ENCODE measurements around the gene TNNC2.

The TNNC2 gene

DNA sequence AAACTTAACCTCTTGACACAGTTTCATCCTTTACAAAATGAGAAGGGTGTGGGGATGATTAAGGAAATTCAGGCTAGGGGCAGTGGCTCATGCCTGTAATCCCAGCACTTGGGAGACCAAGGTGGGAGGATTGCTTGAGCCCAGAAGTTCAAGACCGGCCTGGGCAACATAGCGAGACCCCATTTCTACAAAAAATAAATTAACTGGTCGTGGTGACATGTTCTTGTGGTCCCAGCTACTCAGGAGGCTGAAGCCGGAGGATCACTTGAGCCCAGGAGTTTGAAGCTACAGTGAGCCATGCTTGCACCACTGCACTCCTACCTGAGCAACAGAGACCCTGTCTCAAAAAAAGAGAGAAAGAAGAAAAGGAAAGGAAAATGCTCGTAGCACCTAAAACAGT, 39.3 kb upstream of the TNNC2 start:
- TF ChIP-seq, protein P1, sequence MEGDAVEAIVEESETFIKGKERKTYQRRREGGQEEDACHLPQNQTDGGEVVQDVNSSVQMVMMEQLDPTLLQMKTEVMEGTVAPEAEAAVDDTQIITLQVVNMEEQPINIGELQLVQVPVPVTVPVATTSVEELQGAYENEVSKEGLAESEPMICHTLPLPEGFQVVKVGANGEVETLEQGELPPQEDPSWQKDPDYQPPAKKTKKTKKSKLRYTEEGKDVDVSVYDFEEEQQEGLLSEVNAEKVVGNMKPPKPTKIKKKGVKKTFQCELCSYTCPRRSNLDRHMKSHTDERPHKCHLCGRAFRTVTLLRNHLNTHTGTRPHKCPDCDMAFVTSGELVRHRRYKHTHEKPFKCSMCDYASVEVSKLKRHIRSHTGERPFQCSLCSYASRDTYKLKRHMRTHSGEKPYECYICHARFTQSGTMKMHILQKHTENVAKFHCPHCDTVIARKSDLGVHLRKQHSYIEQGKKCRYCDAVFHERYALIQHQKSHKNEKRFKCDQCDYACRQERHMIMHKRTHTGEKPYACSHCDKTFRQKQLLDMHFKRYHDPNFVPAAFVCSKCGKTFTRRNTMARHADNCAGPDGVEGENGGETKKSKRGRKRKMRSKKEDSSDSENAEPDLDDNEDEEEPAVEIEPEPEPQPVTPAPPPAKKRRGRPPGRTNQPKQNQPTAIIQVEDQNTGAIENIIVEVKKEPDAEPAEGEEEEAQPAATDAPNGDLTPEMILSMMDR (conservative IDR thresholded peaks at IDR 0.05): no peak
- H3K27ac ChIP-seq: no peak overlapping the region

DNA sequence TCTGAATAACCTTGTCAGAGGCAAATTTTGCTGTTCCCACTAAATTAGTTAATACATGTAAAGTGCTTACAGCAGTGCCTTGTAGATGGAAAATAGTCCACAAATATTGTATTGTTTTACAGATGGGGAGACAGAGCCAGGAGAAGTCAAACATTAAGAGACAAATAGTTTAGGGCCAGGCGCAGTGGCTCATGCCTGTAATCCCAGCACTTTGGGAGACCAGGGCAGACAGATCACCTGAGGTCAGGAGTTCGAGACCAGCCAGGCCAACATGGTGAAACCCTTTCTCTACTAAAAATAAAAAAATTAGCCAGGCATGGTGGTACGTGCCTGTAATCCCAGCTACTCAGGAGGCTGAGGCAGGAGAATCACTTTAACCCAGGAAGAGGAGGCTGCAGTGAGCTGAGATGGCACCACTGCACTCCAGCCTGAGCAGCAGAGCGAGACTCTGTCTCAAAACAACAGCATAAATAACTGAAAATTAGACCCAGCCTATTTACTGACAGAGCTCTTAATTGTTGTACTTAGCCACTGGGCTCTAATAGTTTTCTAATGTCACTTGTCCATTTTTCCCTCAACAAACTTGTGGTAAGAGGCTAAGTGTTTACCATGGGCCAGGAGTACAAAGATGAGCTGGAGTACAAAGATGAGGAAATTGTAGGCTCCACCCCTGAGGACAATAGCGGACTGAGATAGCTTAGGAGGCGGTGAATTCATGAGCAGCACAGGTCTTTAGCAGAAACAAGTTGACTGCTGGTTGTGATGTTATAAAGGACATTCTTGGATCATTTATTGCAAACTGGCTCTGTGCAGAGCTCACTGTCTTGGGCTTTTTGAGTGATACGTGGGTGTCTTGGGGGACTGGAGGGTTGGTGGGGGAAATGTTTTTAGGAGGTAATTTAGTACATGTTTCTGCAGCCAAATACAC, 36.7 kb upstream of the TNNC2 start:
- no peak overlapping the region for H3K27ac ChIP-seq
- TF ChIP-seq, protein P1 (conservative IDR thresholded peaks at IDR 0.05): no peak

DNA sequence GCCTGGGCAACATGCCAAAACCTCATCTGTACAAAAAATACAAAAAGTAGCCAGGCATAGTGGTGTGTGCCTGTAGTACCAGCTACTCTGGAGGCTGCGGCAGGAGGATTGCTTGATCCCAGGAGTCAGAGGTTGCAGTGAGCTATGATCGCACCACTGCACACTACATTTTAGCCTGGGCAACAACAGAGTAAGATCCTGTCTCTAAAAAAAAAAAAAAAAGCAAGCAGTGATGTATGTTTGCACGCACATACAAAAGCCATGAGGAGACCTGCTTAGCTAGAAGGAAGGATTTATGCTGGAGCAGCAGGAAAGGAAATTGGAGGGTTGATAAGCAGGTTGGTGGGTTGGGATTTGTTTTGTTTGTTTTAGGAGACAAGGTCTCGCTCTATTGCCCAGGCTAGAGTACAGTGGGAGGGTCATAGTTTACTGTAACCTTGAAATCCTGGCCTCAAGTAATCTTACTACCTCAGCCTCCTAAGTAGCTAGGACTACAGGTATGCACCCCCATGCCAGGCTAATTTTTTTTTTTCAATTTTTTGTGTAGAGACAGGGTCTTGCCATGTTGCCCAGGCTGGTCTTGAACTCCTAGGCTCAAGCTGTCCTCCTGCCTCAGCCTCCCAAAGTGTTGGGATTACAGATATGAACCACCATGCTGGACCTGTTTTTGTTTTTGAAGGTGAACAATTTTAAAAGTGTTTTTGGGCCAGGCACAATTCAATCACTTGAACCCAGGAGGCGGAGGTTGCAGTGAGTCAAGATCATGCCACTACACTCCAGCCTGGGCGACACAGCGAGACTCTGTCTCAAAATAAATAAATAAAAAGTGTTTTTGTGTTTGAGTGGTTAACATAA, 34.3 kb upstream of the TNNC2 start:
- H3K27ac ChIP-seq: peak overlapping the region; percentile 49
- TF ChIP-seq, protein P1 (conservative IDR thresholded peaks at IDR 0.05): no peak

DNA sequence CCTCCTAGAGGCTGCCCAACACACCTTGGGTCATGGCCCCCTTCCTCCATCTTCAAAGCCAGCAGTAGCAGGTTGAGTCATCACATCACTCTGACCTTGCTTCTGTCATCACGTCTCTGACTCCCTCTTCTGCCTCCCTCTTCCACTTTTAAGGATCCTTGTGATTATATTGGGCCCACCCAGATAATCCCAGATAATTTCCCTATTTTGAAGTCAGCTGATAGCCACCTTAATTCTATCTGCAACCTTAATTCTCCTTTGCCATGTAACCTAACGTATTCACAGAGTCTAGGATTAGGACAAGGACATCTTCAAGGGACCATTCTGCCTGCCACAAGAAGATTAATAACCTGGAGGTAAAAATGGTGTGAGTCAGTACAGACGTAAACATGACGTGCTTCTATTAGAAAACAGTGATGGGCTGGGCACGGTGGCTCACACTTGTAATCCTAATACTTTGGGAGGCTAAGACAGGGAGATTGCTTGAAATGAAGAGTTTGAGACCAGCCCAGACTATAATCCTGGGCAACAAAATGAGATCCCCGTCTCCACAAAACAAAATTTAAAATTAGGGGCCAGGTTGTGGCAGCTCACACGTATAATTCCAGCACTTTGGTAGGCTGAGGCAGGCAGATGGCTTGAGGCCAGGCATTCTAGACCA, 33.6 kb upstream of the TNNC2 start:
- peak overlapping the region; percentile 49 for H3K27ac ChIP-seq
- TF ChIP-seq, protein P1 (conservative IDR thresholded peaks at IDR 0.05): no peak

DNA sequence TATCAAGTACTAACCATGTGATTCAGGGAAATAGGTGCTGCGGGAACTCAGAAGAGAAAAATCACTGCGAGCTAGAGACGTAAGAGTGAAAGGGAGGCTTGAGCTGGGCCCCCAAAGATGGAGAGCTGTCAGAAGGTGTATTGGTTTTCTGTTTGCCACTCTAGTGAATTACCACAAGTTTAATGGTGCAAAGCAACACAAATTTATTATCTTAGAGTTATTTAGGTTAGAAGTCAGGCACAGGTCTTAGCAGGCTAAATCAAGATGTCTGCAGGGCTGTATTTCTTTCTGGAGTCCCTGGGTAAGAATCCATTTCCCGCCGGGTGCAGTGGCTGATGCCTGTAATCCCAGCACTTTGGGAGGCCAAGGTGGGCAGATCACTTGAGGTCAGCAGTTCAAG, 32.8 kb upstream of the TNNC2 start:
- H3K27ac ChIP-seq: no peak overlapping the region
- TF ChIP-seq, protein P1 (conservative IDR thresholded peaks at IDR 0.05): no peak

DNA sequence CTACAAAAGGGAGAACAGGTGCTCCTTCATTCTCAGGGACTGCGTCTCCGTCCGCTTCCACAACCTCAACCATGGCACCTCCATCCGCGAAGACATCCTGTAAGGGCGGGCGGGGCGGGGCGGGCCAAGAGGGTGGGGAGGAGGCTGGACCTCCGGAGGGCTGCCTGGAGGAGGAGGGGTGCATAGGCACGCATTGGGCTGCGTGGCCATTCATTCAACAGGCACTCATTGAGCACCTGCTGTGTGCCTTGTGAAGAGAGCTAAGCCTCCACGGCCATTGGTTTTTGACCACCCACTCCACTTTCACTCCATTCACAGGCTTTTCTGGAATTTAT, 30.7 kb upstream of the TNNC2 start:
- H3K27ac ChIP-seq: peak overlapping the region; percentile 90
- TF ChIP-seq, protein P1 (conservative IDR thresholded peaks at IDR 0.05): no peak

Measured in VCaP (cell line).